Gastrocnemius medialis (tissue), 4 donors: ENCODE measurements around the gene RELT. TPM values are rescaled to one million over a fixed set of nuclear protein-coding genes. Genes with fewer than 3 reads are reported as not detected.

ENCODE experiments used
- ATAC-seq, 2 donors: fragments of 150-250 bp; one replicate each; pipeline ENCODE4 v1.9.1; 2016
- DNase-seq, 2 donors: peaks; one replicate each; pipeline ENCODE4 v3.0.0-alpha.2; 2019
- H3K27ac ChIP-seq, 4 donors: fragments of 200-600 bp; sonication (generic); 1 replicate in 1 of 4; 2 replicates in 3 of 4; pipeline ENCODE4 v1.5.1; 2016 to 2018; ENCODE audit warnings: mild to moderate bottlenecking in 2 of 4, moderate library complexity in 1 of 4
- H3K27me3 ChIP-seq, 3 donors: fragments of 200-600 bp; sonication (generic) in 2 of 3; 1 replicate in 1 of 3; 2 replicates in 2 of 3; pipeline versions ENCODE4 v1.5.1 to v1.6.0; 2016 to 2019; ENCODE audit warnings: mild to moderate bottlenecking in 1 of 3, moderate library complexity in 1 of 3
- H3K36me3 ChIP-seq, 2 donors: fragments of 200-600 bp; sonication (generic) in 1 of 2; one replicate each; pipeline ENCODE4 v1.5.1; 2017 to 2018
- H3K4me1 ChIP-seq, 2 donors: fragments of 200-600 bp; sonication (generic) in 1 of 2; one replicate each; pipeline ENCODE4 v1.5.1; 2016 to 2017; ENCODE audit warnings: mild to moderate bottlenecking in 2 of 2
- H3K4me3 ChIP-seq, 4 donors: fragments of 200-600 bp; sonication (generic) in 3 of 4; 1 replicate in 1 of 4; 2 replicates in 3 of 4; pipeline ENCODE4 v1.5.1; 2016 to 2019; ENCODE audit warnings: mild to moderate bottlenecking in 2 of 4
- H3K9me3 ChIP-seq, 3 donors: fragments of 200-600 bp; sonication (generic) in 2 of 3; 1 replicate in 1 of 3; 2 replicates in 2 of 3; pipeline ENCODE4 v1.5.1; 2016 to 2019
- POLR2A ChIP-seq, 2 donors: fragments of 450-650 bp; IDR thresholded peaks; one replicate each; pipeline ENCODE4 v1.6.1; 2017; ENCODE audit warnings: antibody characterized with exemption in 2 of 2, mild to moderate bottlenecking in 2 of 2, moderate library complexity in 2 of 2
- in situ Hi-C, 4 donors: fragments of 200-750 bp; cut with MboI; loops; one replicate each; pipeline versions ENCODE4 v1.15.0 to v1.8.0; 2017; ENCODE audit warnings: low sequenced_read_pairs in 4 of 4
- intact Hi-C: fragments of 100-400 bp; cut with DNase I; formaldehyde crosslinking; loops from one replicate; pipeline ENCODE4 v1.15.1; 2023; ENCODE audit warnings: low total_unique reads
- total RNA-seq, 4 donors: library from RNA; depleted of rRNA; stranded (reverse); fragments of >200 nt; gene quantifications; one replicate each; pipeline versions ENCODE4 v1.1.0 to v1.2.3, GENCODE V29; 2016
- TF ChIP-seq, protein P1 (sequence below), 5 experiments: fragments of 450-650 bp in 3 of 5; fragments of 200-600 bp in 2 of 5; sonication (generic) in 2 of 5; IDR thresholded peaks in 4 of 5; conservative IDR thresholded peaks in 1 of 5; 1 replicate in 4 of 5; 2 replicates in 1 of 5; pipeline ENCODE4 v1.5.1; 2016 to 2019; ENCODE audit warnings: antibody characterized with exemption in 5 of 5, mild to moderate bottlenecking in 3 of 5, moderate library complexity in 3 of 5

The RELT gene
- total RNA-seq, 4 donors from 2014 or later, result 18.5 to 63.5 (median 36.7) TPM

DNA sequence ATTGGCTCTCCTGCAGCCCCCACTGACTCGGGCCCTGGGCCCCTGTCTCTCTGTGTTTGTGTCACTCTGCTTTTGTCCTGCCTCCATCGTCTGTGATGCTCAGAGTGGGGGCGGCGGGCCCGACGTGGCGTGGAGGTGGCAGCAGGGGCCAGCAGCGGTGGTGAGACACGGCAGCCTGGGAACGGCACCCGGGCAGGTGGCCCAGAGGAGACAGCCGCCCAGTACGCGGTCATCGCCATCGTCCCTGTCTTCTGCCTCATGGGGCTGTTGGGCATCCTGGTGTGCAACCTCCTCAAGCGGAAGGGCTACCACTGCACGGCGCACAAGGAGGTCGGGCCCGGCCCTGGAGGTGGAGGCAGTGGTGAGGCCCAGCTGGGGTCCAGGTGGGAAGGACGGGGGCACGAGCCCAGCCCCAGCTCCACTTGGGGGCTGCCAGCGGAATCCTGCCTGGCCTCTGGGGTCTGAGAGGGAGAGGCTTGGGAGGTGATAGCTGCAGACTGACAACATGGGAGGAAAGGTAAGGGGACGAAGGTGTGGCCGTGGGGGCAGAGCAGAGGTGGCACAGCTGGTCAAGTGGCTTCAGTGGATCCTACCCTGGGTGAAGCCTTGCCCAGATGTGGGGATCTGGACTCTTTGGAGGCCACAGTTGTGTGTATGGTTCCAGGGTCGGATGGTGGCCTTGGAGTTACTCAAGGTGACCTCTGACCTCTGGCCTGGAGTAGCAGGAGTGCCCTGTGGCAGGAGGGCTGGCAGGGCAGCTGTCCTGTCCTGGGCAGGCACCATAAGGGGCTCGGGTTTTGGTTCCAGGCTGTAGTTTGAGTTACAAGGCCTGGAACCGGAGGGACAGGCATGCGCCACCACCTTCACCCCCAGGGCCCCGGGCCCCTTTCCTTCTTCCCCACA, 16.2 kb downstream of the RELT start:
- in situ Hi-C loops, result loop anchor here (5.0 kb wide), 1 partner anchor 40 kb away; no protein-coding TSS in a partner anchor

DNA sequence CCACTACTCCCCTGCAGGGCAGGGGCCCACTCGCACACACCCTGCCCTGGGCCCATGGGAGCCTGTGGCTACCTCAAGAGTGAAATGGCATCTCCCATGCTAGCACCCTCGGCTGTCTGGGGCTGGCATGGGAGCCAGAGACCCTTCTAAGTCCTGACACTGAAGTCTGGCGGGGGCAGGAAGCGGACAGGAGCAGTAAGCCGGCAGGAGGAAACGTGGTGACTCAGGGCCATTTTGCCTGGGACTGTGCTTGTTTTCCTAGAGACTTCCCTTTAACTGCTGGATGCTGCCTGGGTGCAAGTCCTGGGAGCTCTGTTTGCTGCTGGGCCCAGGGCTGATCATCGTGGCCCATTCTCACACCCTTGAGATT, 16.8 kb downstream of the RELT start:
- DNase-seq, result no peak
- no peak for TF ChIP-seq POLR2A (IDR thresholded peaks at IDR 0.05)
- TF ChIP-seq, protein P1, sequence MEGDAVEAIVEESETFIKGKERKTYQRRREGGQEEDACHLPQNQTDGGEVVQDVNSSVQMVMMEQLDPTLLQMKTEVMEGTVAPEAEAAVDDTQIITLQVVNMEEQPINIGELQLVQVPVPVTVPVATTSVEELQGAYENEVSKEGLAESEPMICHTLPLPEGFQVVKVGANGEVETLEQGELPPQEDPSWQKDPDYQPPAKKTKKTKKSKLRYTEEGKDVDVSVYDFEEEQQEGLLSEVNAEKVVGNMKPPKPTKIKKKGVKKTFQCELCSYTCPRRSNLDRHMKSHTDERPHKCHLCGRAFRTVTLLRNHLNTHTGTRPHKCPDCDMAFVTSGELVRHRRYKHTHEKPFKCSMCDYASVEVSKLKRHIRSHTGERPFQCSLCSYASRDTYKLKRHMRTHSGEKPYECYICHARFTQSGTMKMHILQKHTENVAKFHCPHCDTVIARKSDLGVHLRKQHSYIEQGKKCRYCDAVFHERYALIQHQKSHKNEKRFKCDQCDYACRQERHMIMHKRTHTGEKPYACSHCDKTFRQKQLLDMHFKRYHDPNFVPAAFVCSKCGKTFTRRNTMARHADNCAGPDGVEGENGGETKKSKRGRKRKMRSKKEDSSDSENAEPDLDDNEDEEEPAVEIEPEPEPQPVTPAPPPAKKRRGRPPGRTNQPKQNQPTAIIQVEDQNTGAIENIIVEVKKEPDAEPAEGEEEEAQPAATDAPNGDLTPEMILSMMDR (IDR thresholded peaks at IDR 0.05 in 4 of 5, conservative IDR thresholded peaks at IDR 0.05 in 1 of 5), result no peak
- no peak overlapping the region for H3K4me3 ChIP-seq
- in situ Hi-C loops, result loop anchor here (5.0 kb wide), 1 partner anchor 41 kb away; no protein-coding TSS in a partner anchor
- no peak for ATAC-seq
- H3K4me1 ChIP-seq, result peaks cover 38 to 67% of the 10 kb centered on the region in 2 donors
- peaks cover 0 to 23% of the 10 kb centered on the region in 2 donors for H3K36me3 ChIP-seq
- intact Hi-C loops, result loop anchor here (1.0 to 2.0 kb wide), 3 partner anchors 16 to 86 kb away; partner anchors contain the start of gene RELT
- peak overlapping the region in 2 of 4 donors; percentile 27 to 53 for H3K27ac ChIP-seq
- no peaks in the 10 kb centered on the region for H3K9me3 ChIP-seq
- no peaks in the 10 kb centered on the region for H3K27me3 ChIP-seq

More for the DNA sequence above, 16.2 kb downstream of the RELT start:
- Histone ChIP-seq H3K4me1 (peaks cover 42 to 68% of the 10 kb centered on the region in 2 donors), H3K4me3 (no peak overlapping the region), H3K27me3 (no peaks in the 10 kb centered on the region), H3K27ac (peak overlapping the region in 1 of 4 donors; percentile 53), H3K36me3 (peaks cover 0 to 23% of the 10 kb centered on the region in 2 donors), H3K9me3 (no peaks in the 10 kb centered on the region)
- ATAC-seq, result no peak
- no peak for TF ChIP-seq POLR2A (IDR thresholded peaks at IDR 0.05)
- TF ChIP-seq, protein P1 (IDR thresholded peaks at IDR 0.05 in 4 of 5, conservative IDR thresholded peaks at IDR 0.05 in 1 of 5), result no peak
- no peak for DNase-seq
- intact Hi-C loops, result loop anchor here (1.0 to 2.0 kb wide), 3 partner anchors 16 to 86 kb away; partner anchors contain the start of gene RELT

DNA sequence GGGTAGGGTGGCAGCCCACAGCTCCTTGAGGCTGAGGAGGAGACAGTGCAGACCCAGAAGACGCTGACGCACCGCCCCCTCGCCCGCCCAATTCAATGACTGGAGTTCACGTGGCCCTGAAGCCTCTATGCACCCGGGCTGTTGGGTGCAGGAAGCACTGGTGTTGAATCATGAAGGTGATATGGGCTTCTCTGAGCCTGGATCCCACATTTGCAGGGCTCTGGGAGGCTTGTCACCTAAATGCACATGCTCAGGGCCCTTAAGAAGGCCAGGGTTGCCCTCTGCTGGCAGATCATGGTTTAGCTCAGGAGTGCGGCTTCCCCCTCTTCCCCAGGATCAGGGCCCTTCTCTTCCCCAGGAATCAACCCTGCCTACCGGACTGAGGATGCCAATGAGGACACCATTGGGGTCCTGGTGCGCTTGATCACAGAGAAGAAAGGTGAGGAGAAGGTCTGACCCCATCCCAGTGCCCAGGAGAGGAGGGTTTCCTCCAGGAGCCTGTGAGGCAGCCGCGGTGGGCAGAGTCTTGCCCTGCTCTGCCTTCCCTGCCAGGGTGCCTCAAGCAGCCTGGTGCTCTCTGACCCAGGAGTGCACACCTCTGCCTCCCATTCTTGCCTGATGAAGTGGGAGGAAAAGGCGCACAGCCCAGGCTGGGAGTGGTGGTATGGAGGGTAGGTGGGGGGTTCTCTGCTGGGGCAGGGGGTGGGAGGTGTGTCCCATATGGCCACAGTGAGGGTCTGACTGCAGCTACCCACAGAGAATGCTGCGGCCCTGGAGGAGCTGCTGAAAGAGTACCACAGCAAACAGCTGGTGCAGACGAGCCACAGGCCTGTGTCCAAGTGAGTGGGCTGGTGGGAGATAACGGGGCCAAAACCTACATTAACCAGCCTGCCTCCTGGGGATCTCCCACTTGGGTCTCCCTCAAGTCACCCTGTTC, 17.5 kb downstream of the RELT start:
- in situ Hi-C loops, result loop anchor here (5.0 kb wide), 1 partner anchor 41 kb away; no protein-coding TSS in a partner anchor
- no peaks in the 10 kb centered on the region for H3K27me3 ChIP-seq
- peaks cover 0 to 23% of the 10 kb centered on the region in 2 donors for H3K36me3 ChIP-seq
- ATAC-seq (peak; percentile 55 to 72), DNase-seq (peak; percentile 44 to 75)
- H3K4me1 ChIP-seq, result peaks cover 30 to 59% of the 10 kb centered on the region in 2 donors
- H3K9me3 ChIP-seq, result no peaks in the 10 kb centered on the region
- TF ChIP-seq, protein P1 (IDR thresholded peaks at IDR 0.05 in 4 of 5, conservative IDR thresholded peaks at IDR 0.05 in 1 of 5), result peak; percentile 77 to 91 (median 88)
- TF ChIP-seq POLR2A (IDR thresholded peaks at IDR 0.05), result no peak
- intact Hi-C loops, result loop anchor here (1.0 to 2.0 kb wide), 3 partner anchors 17 to 87 kb away; partner anchors contain the start of gene RELT
- peak overlapping the region in 2 of 4 donors; percentile 27 to 53 for H3K27ac ChIP-seq
- H3K4me3 ChIP-seq, result no peak overlapping the region
